Smooth muscle cell (in vitro differentiated cells): ENCODE data around the gene SLC43A3. TPM values are rescaled to one million over a fixed set of nuclear protein-coding genes. Genes with fewer than 3 reads are reported as not detected.

Experiments
- DNase-seq: peaks from one replicate; lab custom pipeline; 2025; ENCODE audit not compliant: unreplicated experiment; lab: John Stamatoyannopoulos, UW
- H2AFZ ChIP-seq: fragments of 200-600 bp; sonication (generic); 2 replicates; pipeline ENCODE4 v1.6.0; 2016; ENCODE audit warnings: antibody characterized with exemption, low read depth, mild to moderate bottlenecking
- H3F3A ChIP-seq: fragments of 200-600 bp; sonication (generic); 2 replicates; pipeline ENCODE4 v1.6.0; 2017; ENCODE audit warnings: antibody characterized with exemption, low read depth
- H3K27ac ChIP-seq: fragments of 200-600 bp; sonication (generic); 2 replicates; pipeline ENCODE4 v1.5.1; 2016; ENCODE audit warnings: low read depth, mild to moderate bottlenecking
- H3K27me3 ChIP-seq: fragments of 200-600 bp; sonication (generic); 2 replicates; pipeline ENCODE4 v1.6.1; 2016; ENCODE audit warnings: low read depth, mild to moderate bottlenecking
- H3K36me3 ChIP-seq: fragments of 200-600 bp; sonication (generic); 2 replicates; pipeline ENCODE4 v1.5.1; 2016; ENCODE audit warnings: low read depth
- H3K4me1 ChIP-seq: fragments of 200-600 bp; sonication (generic); 2 replicates; pipeline ENCODE4 v1.5.1; 2016; ENCODE audit warnings: low read depth
- H3K4me2 ChIP-seq: fragments of 200-600 bp; sonication (generic); 2 replicates; pipeline ENCODE4 v1.6.0; 2016; ENCODE audit warnings: mild to moderate bottlenecking
- H3K4me3 ChIP-seq: fragments of 200-600 bp; sonication (generic); 2 replicates; pipeline ENCODE4 v1.5.1; 2016; ENCODE audit warnings: mild to moderate bottlenecking
- H3K79me2 ChIP-seq: fragments of 200-600 bp; sonication (generic); 2 replicates; pipeline ENCODE4 v1.6.0; 2016; ENCODE audit warnings: low read depth, mild to moderate bottlenecking
- H3K9ac ChIP-seq: fragments of 200-600 bp; sonication (generic); 2 replicates; pipeline ENCODE4 v1.6.0; 2016; ENCODE audit warnings: low read depth
- H3K9me3 ChIP-seq: fragments of 200-600 bp; sonication (generic); replicated peaks from 2 replicates; pipeline ENCODE4 v1.5.1; 2016; ENCODE audit warnings: low read depth
- H4K20me1 ChIP-seq: fragments of 200-600 bp; sonication (generic); 2 replicates; pipeline ENCODE4 v1.6.0; 2016; ENCODE audit warnings: low read depth
- CTCF ChIP-seq: fragments of 200-600 bp; sonication (generic); IDR thresholded peaks from 2 replicates; pipeline ENCODE4 v1.5.1; 2017; ENCODE audit warnings: borderline replicate concordance, mild to moderate bottlenecking, antibody characterized with exemption; ENCODE audit not compliant: insufficient read depth, poor library complexity, severe bottlenecking
- WGBS: methylation state at CpG from one replicate; pipeline ENCODE4 v1.1.7; 2016; ENCODE audit warnings: low lambda C conversion rate; 5-methylcytosine and 5-hydroxymethylcytosine counted together
- polyA plus RNA-seq: library from polyadenylated mRNA; unstranded; fragments of >200 nt; fragmentation: Nextera tagmentation; extraction: Ambion mirVana; gene quantifications from 2 replicates; pipeline ENCODE4 v1.2.1, GENCODE V29; 2016
- total RNA-seq: library from RNA; depleted of rRNA; stranded (reverse); fragments of >200 nt; gene quantifications from 2 replicates; pipeline ENCODE4 v1.2.3, GENCODE V29; 2014

The SLC43A3 gene
- total and polyA plus RNA-seq, 2 experiments from 2014 or later = 9.3 to 12.8 TPM

GRCh38 chr11:57360991-57361390 is 65.9 kb downstream of the SLC43A3 start:
- Histone ChIP-seq H3K27ac (no peak overlapping the region), H3K4me2 (no peak overlapping the region), H3K79me2 (no peaks in the 10 kb centered on the region), H3K9ac (no peak overlapping the region), H3K27me3 (peaks cover 4% of the 10 kb centered on the region), H3K4me1 (peaks cover 27% of the 10 kb centered on the region), H3K4me3 (no peak overlapping the region), H4K20me1 (no peaks in the 10 kb centered on the region), H2AFZ (no peak overlapping the region), H3F3A (peaks cover 17% of the 10 kb centered on the region), H3K36me3 (no peaks in the 10 kb centered on the region), H3K9me3 (no peaks in the 10 kb centered on the region)
- no peak for DNase-seq
- 94% methylated on average over 8 of the region's 8 CpGs for WGBS
- TF ChIP-seq CTCF = no peak

GRCh38 chr11:57359896-57360690 is 66.8 kb downstream of the SLC43A3 start:
- Histone ChIP-seq H3K9me3 (no peaks in the 10 kb centered on the region), H3K79me2 (no peaks in the 10 kb centered on the region), H4K20me1 (no peaks in the 10 kb centered on the region), H3F3A (peaks cover 17% of the 10 kb centered on the region), H3K4me2 (no peak overlapping the region), H2AFZ (no peak overlapping the region), H3K9ac (no peak overlapping the region), H3K27me3 (peaks cover 4% of the 10 kb centered on the region), H3K4me3 (no peak overlapping the region), H3K4me1 (peaks cover 18% of the 10 kb centered on the region), H3K27ac (no peak overlapping the region), H3K36me3 (no peaks in the 10 kb centered on the region)
- TF ChIP-seq CTCF = no peak
- 85% methylated on average over 9 of the region's 9 CpGs for WGBS
- no peak for DNase-seq

GRCh38 chr11:57359396-57359795 is 67.5 kb downstream of the SLC43A3 start:
- H3K9me3 ChIP-seq = no peaks in the 10 kb centered on the region
- DNase-seq = no peak
- no peaks in the 10 kb centered on the region for H3K79me2 ChIP-seq
- H3K27me3 ChIP-seq = peaks cover 4% of the 10 kb centered on the region
- TF ChIP-seq CTCF = no peak
- no peaks in the 10 kb centered on the region for H4K20me1 ChIP-seq
- peaks cover 19% of the 10 kb centered on the region for H3K4me1 ChIP-seq
- peaks cover 17% of the 10 kb centered on the region for H3F3A ChIP-seq
- no peak overlapping the region for H3K9ac ChIP-seq
- H2AFZ ChIP-seq = no peak overlapping the region
- no peaks in the 10 kb centered on the region for H3K36me3 ChIP-seq
- H3K4me3 ChIP-seq = no peak overlapping the region
- H3K27ac ChIP-seq = no peak overlapping the region
- no peak overlapping the region for H3K4me2 ChIP-seq
- 94% methylated on average over 5 of the region's 5 CpGs for WGBS

- Histone ChIP-seq H3K4me2 (no peak overlapping the region), H3K9ac (no peak overlapping the region), H3F3A (peaks cover 17% of the 10 kb centered on the region), H3K9me3 (no peaks in the 10 kb centered on the region), H3K79me2 (no peaks in the 10 kb centered on the region), H3K27me3 (peaks cover 4% of the 10 kb centered on the region), H3K4me3 (no peak overlapping the region), H3K36me3 (no peaks in the 10 kb centered on the region), H4K20me1 (no peaks in the 10 kb centered on the region), H3K27ac (no peak overlapping the region), H3K4me1 (peaks cover 23% of the 10 kb centered on the region), H2AFZ (no peak overlapping the region)
- TF ChIP-seq CTCF = no peak
- 74% methylated on average over 9 of the region's 9 CpGs for WGBS
- DNase-seq = no peak
Observed at GRCh38 chr11:57358991-57359390, 67.9 kb downstream of the SLC43A3 start.
